ENCODE results near the gene CAMK2G. TPM values are rescaled to one million over a fixed set of nuclear protein-coding genes. Genes with fewer than 3 reads are reported as not detected.

CAMK2G gene
- total RNA-seq, 1 donor = 49.3 TPM

DNA sequence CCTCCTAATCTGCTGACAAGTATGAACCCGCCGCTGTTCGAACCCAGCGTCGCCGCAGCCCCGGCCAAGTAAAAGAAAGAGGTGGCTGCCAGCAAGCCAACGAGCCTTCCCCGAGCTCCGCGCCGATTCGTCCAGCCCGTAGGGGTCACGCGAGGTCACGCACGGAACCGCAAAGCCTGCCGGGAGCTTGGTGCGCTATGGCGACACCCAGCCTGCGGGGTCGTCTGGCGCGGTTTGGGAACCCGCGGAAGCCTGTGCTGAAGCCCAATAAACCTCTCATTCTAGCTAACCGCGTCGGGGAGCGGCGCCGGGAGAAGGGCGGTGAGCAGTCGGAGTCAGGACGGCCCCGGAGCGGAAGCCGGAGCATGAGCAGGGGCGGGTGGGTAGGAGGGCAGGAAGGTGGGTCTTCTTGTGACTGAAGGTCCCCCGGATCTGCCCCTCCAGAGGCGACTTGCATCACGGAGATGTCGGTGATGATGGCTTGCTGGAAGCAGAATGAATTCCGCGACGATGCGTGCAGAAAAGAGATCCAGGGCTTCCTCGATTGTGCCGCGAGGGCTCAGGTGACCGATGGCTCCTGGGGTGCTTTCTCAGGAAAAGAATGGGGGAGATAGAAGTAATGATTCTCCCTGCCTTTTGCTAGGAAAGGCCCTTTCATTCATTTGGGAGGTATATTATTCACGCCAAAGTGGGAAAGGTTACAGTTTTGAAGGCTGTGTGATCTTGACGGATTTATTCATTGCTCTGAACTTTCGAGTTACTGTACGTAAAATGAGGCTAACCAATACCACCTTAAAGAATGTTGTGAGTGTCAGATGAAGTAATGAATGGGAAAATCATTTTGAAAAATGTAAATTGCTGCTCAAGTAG, 92.2 kb downstream of the CAMK2G start, which contains the start of gene CHCHD1:
TSS of gene CHCHD1 (plus strand) at position 170 of the 870 bp plus-strand sequence. CDS start at position 198, 28 bp downstream.
- DNase-seq (ENCODE audit: low read depth in 2 of 3, low spot score in 2 of 3) = peak; percentile 72 to 87 (median 85)

DNA sequence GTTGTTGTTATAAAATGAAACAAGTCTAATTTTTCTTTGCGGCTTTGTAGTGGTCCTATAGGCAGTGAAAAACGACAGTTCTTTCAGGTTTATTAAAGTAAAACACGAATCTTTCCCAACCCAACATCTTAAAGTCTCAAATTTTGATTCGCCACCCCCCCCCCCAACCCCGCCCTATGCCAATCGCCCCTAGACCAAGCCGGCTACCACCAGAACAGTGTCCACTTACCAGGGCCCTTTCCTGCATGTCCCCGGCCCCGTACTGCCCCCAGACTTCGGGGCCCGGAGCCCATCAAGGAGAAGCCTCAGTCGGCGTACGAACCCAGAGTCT, 92.8 kb downstream of the CAMK2G start:
- no peak for DNase-seq (ENCODE audit: low read depth in 2 of 3, low spot score in 2 of 3)

DNA sequence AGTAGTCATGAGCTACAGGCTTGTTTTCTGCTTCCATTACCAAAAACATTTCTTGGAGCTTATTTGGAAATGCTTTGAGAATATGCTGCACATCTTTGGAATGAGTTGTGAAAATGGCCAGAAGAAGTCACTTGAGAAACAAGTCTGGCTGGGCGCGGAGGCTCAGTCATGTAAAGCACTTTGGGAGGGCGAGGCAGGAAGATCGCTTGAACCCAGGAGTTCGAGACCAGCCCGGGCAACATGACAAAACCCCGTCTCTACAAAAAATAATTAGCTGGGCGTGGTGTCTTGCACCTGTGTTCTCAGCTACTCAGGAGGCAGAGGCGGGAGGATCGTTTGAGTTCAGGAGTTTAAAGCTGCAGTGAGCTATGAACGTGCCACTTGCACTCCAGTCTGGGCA, 93.4 kb downstream of the CAMK2G start:
- no peak for DNase-seq (ENCODE audit: low read depth in 2 of 3, low spot score in 2 of 3)

DNA sequence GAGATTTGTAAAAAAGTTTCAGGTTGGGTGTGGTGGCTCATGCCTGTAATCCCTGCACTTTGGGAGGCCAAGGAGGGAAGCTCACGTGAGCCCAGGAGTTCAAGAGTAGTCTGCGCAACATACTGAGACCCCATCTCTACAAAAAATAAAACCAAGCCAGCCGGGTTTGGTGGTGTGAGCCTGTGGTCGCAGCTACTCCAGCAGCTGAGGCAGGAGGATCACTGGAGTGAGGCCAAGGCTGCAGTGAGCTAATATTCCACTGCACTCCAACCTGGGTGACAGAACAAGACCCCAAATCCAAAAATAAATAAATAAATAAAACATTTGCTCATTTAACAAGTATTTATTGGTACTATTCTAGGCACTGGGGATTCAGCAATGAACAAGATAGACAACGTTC, 94.1 kb downstream of the CAMK2G start:
- no peak for DNase-seq (ENCODE audit: low read depth in 2 of 3, low spot score in 2 of 3)

DNA sequence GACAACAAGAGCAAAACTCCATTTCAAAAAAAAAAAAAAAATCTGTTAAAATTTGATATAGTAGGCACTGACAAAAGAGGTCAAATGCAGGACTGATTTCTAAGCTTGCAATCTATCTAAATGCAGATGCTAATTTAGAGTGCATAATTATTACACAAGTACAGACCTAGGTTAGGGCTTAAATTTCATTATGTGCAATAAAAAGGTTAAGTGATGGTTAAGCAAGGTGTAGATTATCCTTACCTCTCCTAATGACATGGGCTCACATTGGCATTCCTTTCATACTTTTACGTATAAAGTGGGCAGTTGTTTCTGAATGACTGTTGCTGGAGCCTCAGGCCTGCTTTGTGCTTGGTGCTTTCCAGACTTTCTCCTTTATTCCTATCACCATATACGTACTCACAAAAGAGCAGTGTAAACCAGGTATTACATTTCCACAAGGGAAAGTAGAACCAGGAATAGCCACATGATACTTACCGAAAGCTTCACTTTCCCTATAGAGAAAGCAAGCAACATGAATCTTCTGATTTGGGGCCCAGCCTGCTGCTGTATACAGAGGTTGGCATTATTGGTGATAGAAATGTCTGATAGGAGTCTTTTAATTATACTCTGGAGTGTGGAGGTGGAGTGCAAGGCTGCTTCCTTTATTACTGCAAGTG, 94.7 kb downstream of the CAMK2G start:
- DNase-seq (ENCODE audit: low read depth in 2 of 3, low spot score in 2 of 3) = no peak

DNA sequence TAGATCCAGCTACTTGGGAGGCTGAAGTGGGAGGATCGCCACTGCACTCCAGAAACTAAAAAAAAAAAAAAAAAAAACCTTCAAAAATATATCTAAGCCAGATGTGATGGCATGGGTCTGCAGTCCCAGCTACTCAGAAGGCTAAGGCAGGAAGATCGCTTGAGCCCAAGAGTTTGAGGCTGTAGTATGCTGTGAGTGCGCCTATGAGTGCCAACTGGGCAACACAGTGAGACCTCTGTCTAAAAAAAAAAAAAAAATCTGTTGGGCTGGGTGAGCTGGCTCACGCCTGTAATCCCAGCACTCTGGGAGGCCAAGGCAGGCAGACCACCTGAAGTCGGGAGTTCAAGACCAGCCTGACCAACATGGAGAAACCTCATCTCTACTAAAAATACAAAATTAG, 95.3 kb downstream of the CAMK2G start:
- DNase-seq (ENCODE audit: low read depth in 2 of 3, low spot score in 2 of 3) = no peak

DNA sequence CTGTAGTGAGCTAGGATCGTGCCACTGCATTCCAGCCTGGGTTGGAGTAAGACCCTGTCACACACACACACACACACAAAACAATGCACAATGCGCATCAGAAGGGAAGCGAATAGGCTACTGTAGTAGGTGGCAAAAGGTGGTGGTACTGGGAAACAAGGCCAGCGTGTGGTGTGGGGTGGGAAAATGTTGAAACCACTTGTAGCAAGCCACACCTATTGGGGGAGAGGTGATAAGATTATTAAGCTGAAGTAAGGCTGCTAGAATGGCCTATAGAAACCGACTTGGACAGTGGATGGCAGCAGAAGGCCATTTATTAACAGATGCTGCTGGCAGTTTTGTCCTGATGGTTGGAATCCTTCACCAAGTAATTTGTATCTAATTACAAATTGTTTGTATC, 99.7 kb downstream of the CAMK2G start:
- no peak for DNase-seq (ENCODE audit: low read depth in 2 of 3, low spot score in 2 of 3)

DNA sequence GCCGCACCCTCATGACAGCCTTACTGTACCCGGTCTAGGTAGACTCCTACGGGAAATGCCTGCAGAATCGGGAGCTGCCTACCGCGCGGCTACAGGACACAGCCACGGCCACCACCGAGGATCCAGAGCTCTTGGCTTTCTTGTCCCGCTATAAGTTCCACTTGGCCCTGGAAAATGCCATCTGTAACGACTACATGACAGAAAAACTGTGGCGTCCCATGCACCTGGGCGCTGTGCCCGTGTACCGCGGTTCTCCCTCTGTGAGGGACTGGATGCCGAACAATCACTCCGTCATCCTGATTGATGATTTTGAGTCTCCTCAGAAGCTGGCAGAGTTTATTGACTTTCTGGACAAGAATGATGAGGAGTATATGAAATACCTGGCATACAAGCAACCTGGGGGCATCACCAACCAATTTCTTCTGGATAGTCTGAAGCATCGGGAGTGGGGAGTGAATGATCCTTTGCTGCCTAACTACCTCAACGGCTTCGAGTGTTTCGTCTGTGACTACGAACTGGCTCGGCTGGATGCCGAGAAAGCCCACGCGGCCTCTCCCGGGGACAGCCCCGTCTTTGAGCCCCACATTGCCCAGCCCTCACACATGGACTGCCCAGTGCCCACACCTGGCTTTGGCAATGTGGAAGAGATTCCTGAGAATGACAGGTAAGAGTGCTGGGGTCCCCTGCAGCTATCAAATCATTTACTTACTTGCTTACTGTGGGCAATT, 101.0 kb downstream of the CAMK2G start:
- DNase-seq (ENCODE audit: low read depth in 2 of 3, low spot score in 2 of 3) = no peak

DNA sequence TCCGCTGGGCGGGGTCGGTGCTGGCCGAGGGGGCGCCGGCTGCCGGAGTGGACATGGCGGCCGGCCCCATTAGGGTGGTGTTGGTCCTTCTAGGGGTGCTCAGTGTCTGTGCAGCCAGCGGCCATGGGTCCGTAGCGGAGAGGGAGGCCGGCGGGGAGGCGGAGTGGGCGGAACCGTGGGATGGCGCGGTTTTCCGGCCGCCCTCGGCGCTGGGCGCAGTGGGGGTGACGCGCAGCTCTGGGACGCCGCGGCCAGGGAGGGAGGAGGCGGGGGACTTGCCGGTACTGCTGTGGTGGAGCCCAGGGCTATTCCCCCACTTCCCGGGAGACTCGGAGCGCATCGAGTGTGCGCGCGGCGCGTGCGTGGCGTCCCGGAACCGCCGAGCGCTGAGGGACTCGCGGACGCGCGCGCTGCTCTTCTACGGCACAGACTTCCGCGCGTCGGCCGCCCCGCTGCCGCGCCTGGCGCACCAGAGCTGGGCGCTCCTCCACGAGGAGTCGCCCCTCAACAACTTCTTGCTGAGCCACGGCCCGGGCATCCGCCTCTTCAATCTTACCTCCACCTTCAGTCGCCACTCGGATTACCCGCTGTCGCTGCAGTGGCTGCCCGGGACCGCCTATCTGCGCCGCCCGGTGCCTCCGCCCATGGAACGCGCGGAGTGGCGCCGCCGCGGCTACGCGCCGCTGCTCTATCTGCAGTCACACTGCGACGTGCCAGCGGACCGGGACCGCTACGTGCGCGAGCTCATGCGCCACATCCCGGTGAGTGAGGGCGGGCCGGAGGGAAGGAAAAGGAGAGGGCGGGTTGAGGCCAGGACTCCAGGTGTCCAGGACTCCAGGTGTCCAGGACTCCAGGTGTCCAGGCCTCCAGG, 101.8 kb downstream of the CAMK2G start:
- peak; percentile 73 to 79 (median 75) for DNase-seq (ENCODE audit: low read depth in 2 of 3, low spot score in 2 of 3)

DNA sequence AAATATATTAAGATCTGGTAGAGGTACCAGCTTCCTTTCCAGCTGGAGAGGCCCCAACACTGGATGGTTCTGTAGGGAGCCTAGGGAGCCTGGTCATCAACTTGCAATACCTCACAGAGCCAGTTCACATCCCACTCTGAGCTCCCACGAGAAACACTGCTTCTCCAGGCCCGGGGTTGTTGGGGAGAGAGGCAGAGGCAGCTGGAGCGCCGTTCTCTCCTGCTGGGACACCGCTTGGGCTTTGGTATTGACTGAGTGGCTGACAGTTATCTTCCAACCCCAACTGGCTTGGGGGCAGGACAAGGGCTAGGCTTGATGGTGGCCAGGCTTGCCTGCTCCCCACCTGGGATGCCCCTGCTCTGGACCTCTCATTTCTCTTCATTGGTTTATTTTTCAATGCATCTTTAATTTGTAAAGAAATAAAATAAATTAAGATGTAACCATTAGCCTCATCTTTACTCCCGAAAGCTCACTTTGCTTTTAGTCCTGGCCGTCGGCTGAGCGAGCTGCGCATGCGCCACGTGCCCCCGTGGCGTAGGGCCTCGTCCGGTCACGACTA, 102.6 kb downstream of the CAMK2G start:
- peak in 2 of 3 donors; percentile 79 to 85 for DNase-seq (ENCODE audit: low read depth in 2 of 3, low spot score in 2 of 3)

DNA sequence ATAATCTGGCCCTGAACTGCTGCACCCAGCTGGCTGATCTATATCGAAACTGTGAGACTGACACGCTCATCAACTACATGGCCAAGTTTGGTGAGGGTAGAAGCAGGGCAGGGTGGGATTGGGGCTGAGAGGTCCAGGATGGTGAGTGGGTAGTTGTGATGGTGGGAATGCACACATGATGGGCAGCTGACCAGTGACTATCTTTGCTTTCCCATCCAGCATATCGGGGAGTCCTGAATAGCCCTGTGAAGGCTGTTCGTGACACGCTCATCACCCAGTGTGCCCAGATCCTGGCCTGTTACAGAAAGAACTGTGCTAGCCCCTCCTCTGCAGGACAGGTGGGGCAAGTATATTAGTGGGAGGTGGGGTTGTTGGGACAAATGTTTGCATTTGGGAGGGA, 105.0 kb downstream of the CAMK2G start:
- no peak for DNase-seq (ENCODE audit: low read depth in 2 of 3, low spot score in 2 of 3)

DNA sequence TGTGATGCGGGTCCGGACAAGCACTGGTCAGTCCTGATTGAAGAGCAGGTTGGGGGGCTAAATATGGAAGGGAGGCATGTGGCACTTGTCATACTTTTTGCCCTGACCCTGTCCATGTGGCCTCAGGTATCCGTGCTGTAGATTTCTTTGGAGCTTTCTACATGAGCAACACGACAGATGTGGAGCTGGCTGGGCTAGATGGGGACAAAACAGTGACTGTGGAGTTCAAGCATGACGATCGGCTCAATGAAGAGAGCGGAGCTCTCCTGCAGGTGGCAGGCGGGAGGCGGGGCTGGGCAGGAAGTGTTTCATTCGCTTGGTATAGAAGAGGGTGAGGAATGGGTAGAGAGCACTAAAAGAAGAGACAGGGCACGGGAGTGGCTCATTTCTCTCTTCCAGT, 105.5 kb downstream of the CAMK2G start:
- DNase-seq (ENCODE audit: low read depth in 2 of 3, low spot score in 2 of 3) = peak in 1 of 3 donors; percentile 36

DNA sequence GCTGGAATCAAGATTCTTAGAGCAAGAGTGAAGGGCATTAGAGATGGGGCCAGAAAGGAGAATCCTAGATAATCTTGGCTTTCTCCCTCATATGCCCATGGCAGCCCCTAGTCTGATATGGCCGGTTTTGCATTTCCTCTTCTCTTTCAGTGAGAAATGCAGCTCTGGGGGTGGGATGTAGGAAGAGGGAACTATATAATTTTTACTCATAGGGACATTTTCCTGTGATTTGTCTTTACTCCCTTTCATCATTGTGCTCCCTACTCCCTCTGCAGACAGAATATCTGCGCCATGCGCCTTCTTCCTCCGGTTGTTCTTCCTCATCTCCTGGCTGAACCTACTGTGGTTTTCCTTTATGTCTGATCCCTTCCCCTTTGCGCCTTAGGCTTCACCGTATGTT, 109.3 kb downstream of the CAMK2G start:
- no peak for DNase-seq (ENCODE audit: low read depth in 2 of 3, low spot score in 2 of 3)

DNA sequence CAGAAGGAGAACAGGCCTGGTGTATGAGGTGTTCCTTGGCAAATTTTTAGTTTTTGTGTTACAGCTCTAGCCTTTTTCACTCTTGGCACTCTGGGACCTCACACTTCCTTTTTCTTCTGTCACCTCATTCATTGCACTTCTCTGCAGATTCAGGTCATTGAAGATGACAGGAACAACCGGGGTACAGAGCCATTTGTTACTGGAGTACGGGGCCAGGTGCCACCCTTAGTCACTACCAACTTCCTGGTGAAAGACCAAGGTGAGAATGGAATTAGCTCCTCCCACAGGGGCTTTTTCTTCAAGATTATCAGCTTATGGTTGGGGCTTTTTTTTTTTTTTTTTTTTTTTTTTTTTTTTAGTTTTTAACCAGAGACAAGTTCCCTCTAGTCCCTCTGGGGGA, 111.0 kb downstream of the CAMK2G start:
- no peak for DNase-seq (ENCODE audit: low read depth in 2 of 3, low spot score in 2 of 3)

DNA sequence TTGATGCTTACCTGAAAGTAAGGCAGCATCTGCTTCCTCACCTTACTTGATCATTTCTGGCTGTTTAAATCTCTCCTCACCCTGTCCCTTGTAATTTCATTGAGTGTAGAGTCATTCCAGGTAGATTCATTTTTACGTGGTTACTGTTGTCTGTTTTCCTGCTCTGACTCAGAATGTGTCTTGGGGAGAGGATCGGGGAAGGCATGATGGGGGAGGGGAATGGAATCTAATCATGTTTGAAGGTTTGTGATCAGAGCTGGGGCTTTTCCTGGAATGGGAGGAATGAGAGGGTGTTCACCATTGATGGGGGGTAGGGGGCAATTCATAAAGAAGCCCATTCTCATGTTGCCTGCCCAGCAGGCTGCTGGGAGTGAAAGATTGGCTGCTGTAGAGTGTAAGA, 111.4 kb downstream of the CAMK2G start:
- DNase-seq (ENCODE audit: low read depth in 2 of 3, low spot score in 2 of 3) = no peak

Small RNA genes within 50 kb of the gene (small RNA-seq; reads per million reads assigned to genes)
- not detected for gene AC022400.9
- not detected for gene ZSWIM8-AS1

Other genes with a start within 250 kb of the CAMK2G start
- gene MYOZ1, start 233.1 kb downstream of the CAMK2G start, total RNA-seq = not detected
- not detected for gene SYNPO2L, start 218.5 kb downstream of the CAMK2G start, total RNA-seq
- gene AGAP5, start 176.4 kb downstream of the CAMK2G start, total RNA-seq = 4.0 TPM
- 65.7 TPM for gene SEC24C, start 130.2 kb downstream of the CAMK2G start, total RNA-seq
- gene CHCHD1, start 92.5 kb downstream of the CAMK2G start, total RNA-seq = 9.2 TPM
- 86.2 TPM for gene ZSWIM8, start 88.9 kb downstream of the CAMK2G start, total RNA-seq
- gene NDST2, start 63.0 kb downstream of the CAMK2G start, total RNA-seq = 43.1 TPM
- gene PLAU, start 36.6 kb upstream of the CAMK2G start, total RNA-seq = 10.8 TPM
- 42.5 TPM for gene VCL, start 123.6 kb upstream of the CAMK2G start, total RNA-seq

All from hematopoietic multipotent progenitor cell (in vitro differentiated cells).